ENCODE data around the gene KCNK18. TPM values are rescaled to one million over a fixed set of nuclear protein-coding genes. Genes with fewer than 3 reads are reported as not detected.

Gene KCNK18
- total and polyA plus RNA-seq, 2 of the 8 experiments (the other 6 are each of a cell fraction or from before 2014, with no cell fraction given), result not detected

- TF ChIP-seq ASH2L (IDR thresholded peaks at IDR 0.05; ENCODE audit: low read length), result no peak
Measured at GRCh38 chr10:117254338-117254737, 57.0 kb downstream of the KCNK18 start (continued).

All from H1 (cell line).